Measurements from ENCODE around the gene SCAF4.

SCAF4 gene

GRCh38 chr21:31624181-31624580 lies 107.7 kb downstream of the SCAF4 start:
- DNase-seq (ENCODE audit: low spot score), result no peak
- ChIA-PET POLR2A (ENCODE audit: low non-redundant PET) (no interaction called here), CTCF (interaction anchor here (0.5 to 0.6 kb wide), 2 partner anchors 131 to 246 kb away, joined by 3 read pairs; no protein-coding TSS in a partner anchor)
- no peak overlapping the region for H3K27ac ChIP-seq
- no peak for TF ChIP-seq CTCF (conservative IDR thresholded peaks at IDR 0.05; ENCODE audit: low read depth)

GRCh38 chr21:31623664-31624063 lies 108.3 kb downstream of the SCAF4 start:
- DNase-seq (ENCODE audit: low spot score), result no peak
- TF ChIP-seq CTCF (conservative IDR thresholded peaks at IDR 0.05; ENCODE audit: low read depth), result no peak
- no peak overlapping the region for H3K27ac ChIP-seq
- ChIA-PET CTCF (interaction anchor here (0.5 to 0.6 kb wide), 2 partner anchors 130 to 247 kb away, joined by 3 read pairs; no protein-coding TSS in a partner anchor), POLR2A (ENCODE audit: low non-redundant PET) (no interaction called here)

- POLR2A ChIA-PET (ENCODE audit: low non-redundant PET), result no interaction called here
- TF ChIP-seq CTCF (conservative IDR thresholded peaks at IDR 0.05; ENCODE audit: low read depth), result no peak
- no peak overlapping the region for H3K27ac ChIP-seq
- no peak for DNase-seq (ENCODE audit: low spot score)
- CTCF ChIA-PET, result no interaction called here
Measured at GRCh38 chr21:31622397-31622796, 109.5 kb downstream of the SCAF4 start.
